Measurements from ENCODE around the gene CASKIN1.

CASKIN1 gene

DNA sequence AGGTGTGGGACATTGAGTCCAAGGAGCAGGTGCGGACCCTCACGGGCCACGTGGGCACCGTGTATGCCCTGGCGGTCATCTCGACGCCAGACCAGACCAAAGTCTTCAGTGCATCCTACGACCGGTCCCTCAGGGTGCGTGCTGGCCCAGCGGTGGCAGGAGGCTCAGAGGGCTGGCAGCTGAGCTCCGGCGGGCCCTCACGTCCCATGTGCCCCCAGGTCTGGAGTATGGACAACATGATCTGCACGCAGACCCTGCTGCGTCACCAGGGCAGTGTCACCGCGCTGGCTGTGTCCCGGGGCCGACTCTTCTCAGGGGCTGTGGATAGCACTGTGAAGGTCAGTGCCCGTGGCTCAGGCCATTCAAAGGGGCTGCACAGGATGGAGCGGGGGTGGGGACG lies 20.4 kb downstream of the CASKIN1 start:
- no peak for DNase-seq (ENCODE audit: low read depth)

DNA sequence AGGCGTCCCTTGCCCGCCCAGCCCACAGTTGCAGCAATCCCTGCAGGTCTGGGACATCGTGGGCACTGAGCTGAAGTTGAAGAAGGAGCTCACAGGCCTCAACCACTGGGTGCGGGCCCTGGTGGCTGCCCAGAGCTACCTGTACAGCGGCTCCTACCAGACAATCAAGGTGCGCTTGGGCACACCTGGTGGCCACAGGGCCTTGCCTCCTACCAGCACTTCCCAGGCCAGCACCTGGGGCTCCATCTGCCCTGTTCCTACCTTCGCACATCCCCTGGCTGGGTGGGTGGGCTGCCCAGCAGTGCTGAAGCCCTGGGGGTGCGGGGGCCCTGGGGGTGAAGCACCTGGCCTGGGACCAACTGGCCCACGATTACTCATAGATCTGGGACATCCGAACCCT lies 21.0 kb downstream of the CASKIN1 start:
- no peak for DNase-seq (ENCODE audit: low read depth)

DNA sequence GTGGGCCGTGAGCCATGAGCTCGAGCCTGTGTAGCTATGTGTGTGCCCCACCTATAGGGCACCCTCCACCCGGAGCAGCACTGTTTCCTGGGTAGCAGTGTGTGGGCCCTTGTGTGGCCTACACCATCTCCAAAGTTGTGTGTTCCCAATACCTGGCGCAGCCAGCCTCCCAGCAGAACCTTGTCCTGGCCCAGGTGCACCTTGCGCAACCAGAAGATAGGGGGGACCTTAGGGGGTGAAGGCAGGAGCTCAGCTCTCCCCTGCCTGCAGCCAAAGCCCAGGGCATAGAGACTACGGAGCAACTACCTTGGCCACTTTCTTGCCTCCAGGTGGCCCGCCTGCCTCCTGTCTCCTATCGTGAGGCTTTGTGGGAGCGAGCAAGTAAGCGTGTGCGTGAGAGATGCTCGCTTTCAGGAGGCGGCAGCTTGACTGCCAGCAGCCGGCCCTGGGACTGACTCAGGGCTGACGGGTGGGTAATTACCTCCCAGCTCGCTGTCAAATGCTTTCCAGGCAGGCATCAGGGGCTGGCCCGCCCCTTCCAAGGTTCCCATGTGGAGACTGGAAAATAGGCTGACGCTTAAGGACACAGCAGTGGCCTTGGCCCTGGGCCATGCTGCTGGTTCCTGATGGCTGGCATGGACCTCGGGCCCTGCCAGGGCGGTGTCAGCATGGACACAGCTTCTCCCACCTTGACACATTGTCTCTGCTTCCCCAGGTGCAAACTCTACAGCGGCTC lies 21.8 kb downstream of the CASKIN1 start:
- no peak for DNase-seq (ENCODE audit: low read depth)

DNA sequence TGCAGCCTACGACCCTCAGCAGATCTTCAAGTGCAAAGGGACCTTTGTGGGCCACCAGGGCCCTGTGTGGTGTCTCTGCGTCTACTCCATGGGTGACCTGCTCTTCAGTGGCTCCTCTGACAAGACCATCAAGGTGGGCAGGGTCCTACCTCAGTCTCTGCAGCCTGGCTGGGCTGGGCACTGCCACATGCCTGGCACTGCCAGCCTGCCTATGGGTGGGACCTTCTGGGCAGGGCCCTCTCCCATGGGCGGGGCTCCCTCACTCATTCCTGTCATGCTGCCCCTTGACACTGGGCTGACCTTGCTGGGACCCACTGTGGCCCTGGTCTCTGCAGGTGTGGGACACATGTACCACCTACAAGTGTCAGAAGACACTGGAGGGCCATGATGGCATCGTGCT lies 22.5 kb downstream of the CASKIN1 start:
- no peak for DNase-seq (ENCODE audit: low read depth)

DNA sequence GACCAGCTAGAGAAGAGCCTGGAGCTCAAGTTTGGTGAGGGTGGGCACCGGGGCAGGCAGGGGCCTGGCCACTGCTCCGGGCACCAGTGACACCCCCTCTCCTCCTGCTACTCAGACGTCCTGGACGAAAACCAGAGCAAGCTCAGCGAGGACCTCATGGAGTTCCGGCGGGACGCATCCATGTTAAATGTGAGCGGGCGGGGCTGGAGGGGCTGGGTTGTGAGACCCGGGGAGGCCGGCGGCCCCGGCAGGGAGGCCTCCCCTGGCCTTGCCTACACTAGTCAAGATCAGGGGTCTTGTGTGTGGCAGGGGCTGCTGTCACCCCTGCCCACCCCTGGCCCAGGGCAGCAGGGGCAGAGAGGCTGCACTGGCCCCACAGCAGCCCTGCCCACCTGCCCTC lies 23.0 kb downstream of the CASKIN1 start:
- DNase-seq (ENCODE audit: low read depth) = no peak

DNA sequence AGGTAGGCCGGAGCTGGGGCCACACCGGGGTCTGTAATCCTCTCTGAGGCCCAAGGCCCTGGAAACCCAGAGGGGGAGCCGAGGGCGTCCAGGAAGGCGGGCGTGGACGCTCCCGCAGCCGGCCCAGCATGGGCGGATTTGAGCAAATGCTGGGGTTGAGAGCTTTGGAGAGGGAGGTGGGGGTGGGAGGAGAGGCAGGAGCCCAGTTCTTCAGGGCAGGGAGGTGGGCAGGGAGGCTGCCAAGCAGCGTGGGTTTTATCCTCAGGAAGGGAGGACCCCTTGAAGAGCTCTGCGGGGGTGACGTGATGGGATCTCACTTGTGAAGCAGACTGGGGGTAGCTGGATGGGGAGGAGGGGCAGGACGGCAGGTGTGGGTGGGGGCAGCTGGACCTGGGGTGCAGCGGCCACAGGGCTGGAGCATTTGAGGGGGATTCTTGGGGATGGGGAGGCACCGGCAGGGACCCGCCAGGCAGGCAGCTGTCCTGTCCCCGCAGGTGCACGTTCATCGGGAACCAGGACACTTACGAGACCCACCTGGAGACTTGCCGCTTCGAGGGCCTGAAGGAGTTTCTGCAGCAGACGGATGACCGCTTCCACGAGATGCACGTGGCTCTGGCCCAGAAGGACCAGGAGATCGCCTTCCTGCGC lies 23.6 kb downstream of the CASKIN1 start:
- no peak for DNase-seq (ENCODE audit: low read depth)

DNA sequence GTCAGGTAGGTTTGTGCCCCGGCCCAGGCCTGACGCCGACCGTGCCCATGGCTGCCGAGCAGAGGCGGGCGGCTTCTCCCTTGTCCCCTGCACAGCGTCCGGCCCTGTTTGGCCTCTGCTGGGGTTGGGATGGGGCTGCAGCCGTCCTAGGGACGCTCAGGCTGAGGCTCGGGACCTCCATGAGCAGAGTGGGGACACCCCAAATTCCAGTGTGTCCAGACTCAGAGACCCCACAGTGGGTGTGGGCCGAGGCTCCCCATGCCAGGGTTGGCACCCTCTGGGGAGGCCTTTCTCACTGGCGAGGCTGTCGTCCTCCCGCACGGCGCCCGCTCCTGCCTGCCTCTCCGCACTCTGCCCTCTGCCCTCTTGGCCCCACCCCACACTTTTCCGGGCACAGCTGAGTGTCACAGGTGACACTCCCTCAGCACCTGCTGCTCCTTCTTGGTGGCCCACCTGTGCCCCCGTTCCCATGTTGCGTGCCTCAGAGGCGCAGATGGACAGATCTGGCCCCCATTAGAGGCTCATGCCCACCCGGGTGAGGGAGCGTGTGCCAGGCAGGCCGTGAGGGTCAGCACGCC lies 24.7 kb downstream of the CASKIN1 start:
- DNase-seq (ENCODE audit: low read depth) = no peak

DNA sequence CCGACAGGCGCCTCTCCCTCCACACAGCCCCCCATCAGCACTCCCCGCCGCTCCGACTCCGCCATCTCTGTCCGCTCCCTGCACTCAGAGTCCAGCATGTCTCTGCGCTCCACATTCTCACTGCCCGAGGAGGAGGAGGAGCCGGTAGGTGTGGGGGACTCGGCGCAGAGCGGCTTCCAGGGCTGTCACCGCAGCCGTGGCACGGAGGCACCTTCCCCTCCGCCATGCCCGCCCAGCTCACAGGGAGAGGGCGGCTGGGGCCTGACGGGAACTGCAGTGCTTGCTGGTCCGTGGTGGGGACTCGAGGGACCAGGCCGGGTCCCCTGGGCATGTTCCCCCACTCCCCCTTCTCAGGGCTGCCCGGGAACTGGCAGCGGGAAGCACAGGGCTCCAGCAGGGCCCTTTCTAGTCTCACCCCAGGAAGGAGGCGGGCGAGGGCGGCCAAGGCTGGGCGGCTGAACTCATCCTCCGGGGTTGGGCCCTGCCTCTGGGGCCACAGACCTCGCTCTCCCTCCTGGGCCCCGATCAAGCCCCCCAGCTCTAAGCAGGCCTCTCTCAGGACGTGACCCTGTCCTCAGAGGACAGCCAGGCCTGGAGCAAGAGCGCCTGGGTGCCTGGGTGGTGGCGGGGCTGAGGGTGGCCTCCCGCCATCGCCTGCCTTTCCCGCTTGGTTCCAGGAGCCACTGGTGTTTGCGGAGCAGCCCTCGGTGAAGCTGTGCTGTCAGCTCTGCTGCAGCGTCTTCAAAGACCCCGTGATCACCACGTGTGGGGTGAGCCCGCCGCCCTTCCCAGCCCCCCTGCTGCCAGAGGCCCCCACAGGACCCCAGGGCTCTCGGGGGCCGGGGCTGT lies 25.6 kb downstream of the CASKIN1 start:
- no peak for DNase-seq (ENCODE audit: low read depth)

DNA sequence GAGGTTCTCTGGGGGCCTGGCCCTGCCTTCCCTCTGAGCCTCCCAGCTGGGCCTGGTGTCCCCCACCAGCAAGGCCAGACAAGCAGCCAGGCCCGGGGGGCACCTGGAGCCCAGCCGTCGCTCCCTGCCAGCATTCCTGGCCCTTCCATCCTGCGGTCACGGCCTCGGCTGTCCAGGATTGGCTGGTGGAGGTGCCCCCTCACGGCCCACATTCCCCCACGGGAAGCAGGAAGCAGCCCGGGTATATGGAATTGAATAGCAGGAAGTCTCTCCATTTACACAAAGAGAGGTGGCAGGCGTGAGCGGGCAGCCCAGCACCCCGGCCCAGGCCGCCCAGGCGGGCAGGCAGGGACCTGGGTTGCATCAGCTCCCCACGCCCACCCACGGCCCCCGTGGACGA lies 26.3 kb downstream of the CASKIN1 start:
- no peak for DNase-seq (ENCODE audit: low read depth)

DNA sequence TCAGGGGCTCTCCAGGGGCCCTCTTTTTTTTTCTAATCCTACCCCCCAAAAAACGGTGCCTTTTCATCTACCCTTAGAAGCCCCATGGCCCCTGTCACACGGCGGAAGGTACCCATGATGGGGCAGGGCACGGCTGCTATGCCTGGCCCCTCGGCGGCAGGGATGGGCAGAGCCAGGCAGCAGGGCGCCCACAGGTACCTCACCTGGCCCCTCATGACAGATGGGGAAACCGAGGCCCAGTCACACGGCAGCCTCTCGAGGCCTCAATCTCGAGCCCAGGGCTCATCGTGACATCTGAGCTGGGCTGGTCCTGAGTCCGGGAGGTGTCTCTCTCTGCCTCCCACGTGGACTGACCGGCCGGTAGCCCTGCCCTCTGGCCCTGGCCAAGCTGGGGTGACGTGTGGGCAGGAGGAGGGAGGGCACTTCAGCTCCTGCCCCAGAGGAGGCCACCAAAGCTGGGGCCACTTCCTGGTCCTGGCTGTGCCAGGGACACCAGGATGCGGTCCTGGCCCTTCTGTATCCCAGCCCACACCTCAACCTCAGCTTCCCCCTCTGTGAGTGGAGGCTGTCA lies 29.3 kb downstream of the CASKIN1 start:
- DNase-seq (ENCODE audit: low read depth) = no peak

DNA sequence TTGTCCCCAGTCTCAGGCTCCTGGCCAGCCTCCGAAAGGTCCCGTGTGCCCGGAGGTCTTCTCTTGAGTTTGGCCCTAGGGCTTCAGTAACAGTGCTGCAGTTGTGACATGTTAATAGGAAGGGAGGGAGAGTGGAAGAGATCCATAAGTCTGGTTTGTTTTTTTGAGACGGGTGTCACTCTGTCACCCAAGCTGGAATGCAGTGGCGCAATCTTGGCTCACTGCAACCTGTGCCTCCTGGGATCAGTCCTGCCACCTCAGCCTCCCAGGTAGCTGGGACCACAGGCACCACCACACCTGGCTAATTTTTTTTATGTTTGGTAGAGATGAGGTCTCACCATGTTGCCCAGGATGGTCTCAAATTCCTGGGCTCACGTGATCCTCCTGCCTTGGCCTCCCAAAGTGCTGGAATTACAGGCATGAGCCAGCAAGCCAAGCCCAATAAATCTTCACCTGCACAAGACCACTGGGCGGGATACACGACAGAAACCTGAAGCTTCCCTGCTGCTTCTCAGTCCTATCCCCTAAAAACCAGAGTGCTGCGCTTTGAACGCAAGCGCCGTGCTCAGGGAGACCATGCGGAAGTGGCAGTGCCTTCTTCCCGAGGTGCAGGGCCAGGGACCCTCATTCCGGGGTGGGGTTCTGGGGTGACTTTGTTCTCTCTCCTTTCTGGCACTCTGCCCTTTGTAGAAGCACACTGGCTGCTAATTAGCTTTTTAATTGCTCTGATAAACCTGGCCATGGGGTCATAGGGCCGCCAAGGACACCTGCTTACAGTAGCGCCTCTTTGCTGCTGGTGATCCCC lies 29.9 kb downstream of the CASKIN1 start:
- no peak for DNase-seq (ENCODE audit: low read depth)

DNA sequence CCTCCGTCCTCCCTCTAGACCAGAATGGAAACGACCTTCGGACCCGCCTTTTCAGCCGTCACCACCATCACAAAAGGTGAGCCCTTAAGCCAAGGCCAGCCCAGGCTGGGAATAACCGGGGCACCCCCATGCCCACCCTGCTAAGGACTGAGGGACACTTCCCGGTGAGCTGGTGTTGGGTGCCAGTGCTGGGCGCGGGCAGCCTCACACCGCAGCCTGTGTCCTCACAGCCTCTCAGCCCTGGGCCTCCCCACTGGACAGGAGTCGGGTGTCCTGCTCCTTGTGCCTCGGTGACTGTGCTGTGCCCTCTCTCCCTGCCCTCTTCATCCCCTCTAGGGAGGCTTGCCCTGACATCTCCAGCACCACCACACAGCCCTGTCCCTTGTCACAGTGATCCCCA lies 30.5 kb downstream of the CASKIN1 start:
- no peak for DNase-seq (ENCODE audit: low read depth)

DNA sequence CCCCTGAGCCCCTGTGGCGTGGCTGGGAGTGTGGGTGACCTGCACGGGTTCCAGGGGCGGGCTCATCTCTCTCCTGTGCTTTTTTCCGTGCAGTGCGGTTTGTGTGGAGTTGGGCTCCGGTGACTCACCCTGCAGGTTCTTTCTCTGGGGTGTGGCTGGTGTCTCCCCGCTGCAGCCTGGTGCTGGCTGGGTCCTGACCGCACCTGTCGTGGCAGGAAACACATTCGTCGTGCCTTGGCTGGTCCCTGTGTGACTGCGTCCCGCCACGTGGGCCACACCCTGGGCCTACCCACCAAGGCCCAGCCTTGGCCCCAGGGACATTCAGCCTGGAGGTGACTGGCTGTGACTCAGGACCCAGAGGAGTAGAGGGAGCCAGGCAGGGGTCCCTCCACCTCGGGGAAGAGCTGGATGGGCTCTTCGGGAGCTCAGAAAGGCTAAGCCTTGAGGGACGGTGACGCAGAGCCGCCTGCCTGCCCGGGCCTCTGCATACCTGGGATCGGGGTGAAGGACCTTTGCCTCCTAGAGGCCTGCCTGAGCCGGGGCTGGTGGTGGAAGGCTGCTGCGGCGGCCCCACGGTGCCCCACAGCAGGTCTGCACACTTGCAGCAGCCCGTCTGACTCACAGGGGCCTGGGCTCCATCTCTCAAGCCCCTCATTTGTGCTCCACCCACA lies 33.1 kb downstream of the CASKIN1 start:
- DNase-seq (ENCODE audit: low read depth) = no peak

DNA sequence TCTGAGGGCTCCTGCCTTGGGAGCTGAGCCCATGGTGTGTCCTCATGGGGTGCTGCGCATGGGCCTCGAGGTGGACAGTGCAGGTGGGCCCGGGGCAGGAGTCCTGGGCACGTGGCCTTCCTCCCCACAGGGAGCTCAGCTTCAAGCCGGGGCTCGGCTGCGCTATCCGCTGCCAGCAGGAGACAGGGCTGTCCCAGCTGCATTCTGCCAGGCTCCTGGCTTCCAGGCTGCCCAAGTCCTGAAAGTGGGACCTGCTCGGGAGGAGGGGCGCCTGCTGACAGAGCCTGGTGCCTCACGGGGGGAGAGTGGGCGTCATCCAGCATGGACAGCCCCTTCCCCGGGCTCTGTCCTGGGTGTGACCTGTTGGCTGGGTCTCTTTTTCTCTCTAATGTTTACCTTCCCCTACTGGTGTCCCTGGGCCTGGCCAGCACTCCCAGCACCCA lies 33.7 kb downstream of the CASKIN1 start:
- DNase-seq (ENCODE audit: low read depth) = no peak

DNA sequence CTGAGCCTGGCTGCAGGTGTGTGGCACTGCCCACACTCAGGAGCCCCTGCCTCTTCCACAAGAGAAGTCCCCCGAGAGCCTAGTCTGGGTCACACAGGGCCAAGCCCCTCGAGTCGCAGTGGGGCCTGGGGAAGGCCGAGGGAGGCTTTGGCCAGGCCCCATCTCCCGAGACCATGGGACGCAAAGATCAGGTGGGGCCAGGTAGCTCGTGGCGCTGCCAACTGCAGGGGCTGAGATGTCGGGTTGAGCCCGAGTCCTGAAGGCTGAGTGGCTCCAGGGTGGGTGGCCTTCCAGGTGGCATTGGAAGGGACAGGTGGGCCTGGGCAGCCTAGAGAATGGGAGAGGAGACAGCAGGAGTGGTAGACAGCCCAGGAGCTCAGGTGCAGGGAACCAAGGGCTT lies 34.5 kb downstream of the CASKIN1 start:
- DNase-seq (ENCODE audit: low read depth) = no peak

DNA sequence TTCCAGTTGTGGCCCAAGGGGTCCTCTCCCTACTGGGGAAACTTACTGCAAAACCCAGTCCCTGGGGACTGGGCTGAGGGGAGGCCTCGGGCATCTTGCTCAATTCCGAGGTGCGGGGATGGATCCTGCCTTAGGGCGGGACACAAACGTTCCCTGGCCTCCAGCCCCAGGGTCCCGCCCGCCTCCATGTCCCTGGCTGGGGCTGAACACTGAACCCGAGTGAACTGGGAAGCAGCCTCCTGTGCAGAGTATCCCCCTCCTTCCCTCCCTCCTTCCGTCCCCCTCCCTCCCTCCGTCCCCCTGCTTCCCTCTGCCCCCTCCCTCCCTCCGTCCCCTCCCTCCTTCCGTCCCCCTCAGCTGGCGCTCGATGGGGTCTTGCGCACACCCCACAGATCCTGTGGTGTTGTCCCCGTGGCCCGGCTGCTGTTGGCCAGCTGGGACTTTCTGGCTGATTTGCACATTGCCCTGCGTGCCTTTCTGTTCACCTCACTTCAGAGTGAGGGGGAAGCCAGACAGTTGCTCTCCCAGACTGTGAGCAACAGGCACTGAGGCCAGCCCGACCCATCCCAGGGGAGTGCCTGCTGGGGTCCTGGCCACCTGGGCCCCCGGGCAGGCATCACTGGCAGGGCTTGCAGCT lies 35.4 kb downstream of the CASKIN1 start:
- no peak for DNase-seq (ENCODE audit: low read depth)

DNA sequence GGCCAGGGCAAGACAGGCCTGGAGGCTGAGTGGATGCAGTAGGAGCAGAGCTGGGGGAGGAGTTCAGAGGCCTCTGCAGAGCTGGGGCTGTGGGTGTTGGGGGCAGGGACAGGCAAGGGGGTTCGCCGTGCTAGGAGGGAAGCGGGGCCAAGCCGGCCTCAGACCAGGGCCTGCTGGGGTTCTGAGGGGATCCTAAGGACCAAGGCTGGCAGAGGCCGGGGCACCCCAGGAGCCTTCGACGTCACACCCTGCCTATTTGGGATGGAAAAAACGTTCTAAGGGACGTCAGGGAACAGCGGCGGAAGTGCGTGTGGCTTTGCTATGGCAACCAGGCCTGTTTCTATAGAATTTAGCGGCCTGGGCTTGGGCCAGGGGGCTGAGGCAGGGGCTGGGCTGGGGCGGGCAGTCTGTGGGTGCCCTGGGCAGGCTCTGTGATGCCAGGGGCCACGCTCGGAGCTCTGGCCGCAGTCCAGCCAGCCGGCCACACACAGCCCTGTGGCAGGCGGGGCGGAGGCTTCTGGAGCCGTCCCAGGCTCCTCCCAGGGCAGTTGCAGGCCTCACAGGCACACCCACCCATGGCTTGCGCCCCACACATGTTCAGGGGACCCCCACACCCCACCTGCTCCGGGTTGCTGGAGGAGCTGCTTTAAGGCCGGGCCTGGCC lies 37.1 kb downstream of the CASKIN1 start:
- DNase-seq (ENCODE audit: low read depth) = no peak

DNA sequence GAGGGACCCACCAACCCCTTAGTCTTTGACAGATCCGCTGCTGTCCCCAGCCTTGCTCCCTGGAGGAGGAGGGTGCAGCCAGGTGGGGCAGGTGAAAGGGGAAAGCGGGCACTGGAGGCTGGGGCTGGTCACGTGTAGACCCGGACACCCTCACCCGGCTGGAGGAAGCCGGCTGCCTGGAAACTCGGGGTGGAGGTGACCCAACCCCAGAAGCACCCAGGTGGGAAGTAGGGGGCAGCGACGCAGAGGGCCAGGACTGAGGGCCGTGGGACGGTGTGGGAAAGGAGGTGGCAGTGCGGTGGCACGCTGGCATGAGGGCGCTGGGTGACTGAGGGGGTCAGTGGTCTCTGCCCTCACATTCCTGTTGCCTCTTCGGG lies 38.2 kb downstream of the CASKIN1 start:
- no peak for DNase-seq (ENCODE audit: low read depth)

DNA sequence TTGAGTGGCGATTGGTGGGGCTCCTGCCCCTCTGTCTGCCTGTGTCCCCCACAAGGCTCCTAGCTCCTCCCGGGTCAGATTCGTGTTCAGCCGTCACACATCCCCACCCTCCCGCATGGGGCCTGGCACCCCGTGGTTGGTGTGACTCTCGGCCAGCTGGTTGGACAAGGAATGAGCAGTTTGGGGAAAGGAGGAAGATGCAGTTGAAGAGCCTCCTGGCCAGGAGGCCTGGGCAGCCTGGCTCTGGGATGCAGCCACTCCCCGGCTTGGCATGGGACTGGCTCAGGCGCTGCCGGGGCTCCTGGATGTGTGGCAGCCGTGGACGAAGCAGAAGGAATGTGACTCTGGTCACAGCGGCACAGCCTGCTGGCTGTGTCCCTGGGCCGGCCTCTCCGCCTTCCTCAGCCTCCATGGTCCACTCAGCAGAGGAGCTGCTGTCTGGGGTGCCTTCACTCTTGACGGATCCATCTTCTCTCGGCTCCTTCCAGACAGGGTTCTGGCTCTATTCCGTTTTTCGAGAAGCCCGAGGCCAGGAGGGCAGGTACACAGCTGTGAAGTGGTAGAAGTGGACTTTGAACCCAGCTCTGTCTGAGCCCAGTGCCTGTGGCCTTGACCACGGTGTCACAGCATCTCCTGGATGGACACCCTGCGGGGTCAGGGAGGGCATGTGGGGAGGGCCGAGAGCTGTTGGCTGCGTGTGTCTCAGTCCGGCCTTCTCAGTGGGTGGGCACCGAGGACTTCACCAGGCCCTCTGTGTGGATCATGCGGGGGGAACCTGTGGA lies 38.7 kb downstream of the CASKIN1 start:
- DNase-seq (ENCODE audit: low read depth) = no peak

Data from ELR (cell line).